GM12878 (cell line): ENCODE data around the gene UQCC2. TPM values are rescaled to one million over a fixed set of nuclear protein-coding genes. Genes with fewer than 3 reads are reported as not detected.

Source experiments
- ATAC-seq: fragments of 200-7000 bp; cut with Tn5 transposase; 3 replicates; pipeline ENCODE4 v1.9.1; 2020; ENCODE audit warnings: mild to moderate bottlenecking, moderate library complexity
- BruUV-seq: library from RNA; stranded (reverse); fragments of 400-500 nt; replicated peaks from 2 replicates; lab custom pipeline; 2021; lab: Mats Ljungman, UMichigan
- CTCF ChIA-PET: fragments of 300-600 bp; sonication (Branson Sonifier 250); formaldehyde crosslinking; extraction: SDS; loops from one replicate; lab custom pipeline; 2021; ENCODE audit warnings: inconsistent platforms; lab: Yijun Ruan, JAX
- POLR2A ChIA-PET: fragments of 350-600 bp; formaldehyde crosslinking; extraction: SDS; loops from one replicate; lab custom pipeline; 2021; ENCODE audit warnings: inconsistent platforms; lab: Charles Lee
- RAD21 ChIA-PET: fragments of 300-600 bp; sonication (Branson Sonifier 250); formaldehyde crosslinking; loops from one replicate; lab custom pipeline; 2023; ENCODE audit warnings: antibody characterized with exemption; ENCODE audit not compliant: unreplicated experiment; lab: Charles Lee
- SMC1A ChIA-PET: fragments of 300-600 bp; sonication (Branson Sonifier 250); formaldehyde crosslinking; loops from one replicate; lab custom pipeline; 2023; ENCODE audit not compliant: unreplicated experiment, uncharacterized antibody; lab: Charles Lee
- DNase-seq: peaks from one replicate; pipeline ENCODE4 v3.0.0-alpha.2; 2011; ENCODE audit warnings: low read depth, low spot score
- FAIRE-seq: peaks from 3 replicates; lab custom pipeline; 2011; peaks lifted over from hg19 to GRCh38; lab: Jason Lieb, UNC
- H2AFZ ChIP-seq: 2 replicates; pipeline ENCODE4 v1.6.0; 2011; ENCODE audit warnings: low read depth, low read length, control low read depth; ENCODE audit not compliant: control insufficient read depth
- H3K27ac ChIP-seq: 2 replicates; pipeline ENCODE4 v1.5.1; 2011; ENCODE audit warnings: control low read depth; ENCODE audit not compliant: control insufficient read depth, insufficient read depth
- H3K27me3 ChIP-seq, 2 experiments: replicated peaks in 1 of 2; 2 replicates each; pipeline versions ENCODE4 v1.6.0 to v1.6.1; 2011; ENCODE audit warnings: low read length in 1 of 2; ENCODE audit not compliant: control insufficient read depth in 2 of 2, insufficient read depth in 2 of 2
- H3K36me3 ChIP-seq, 2 experiments: 2 replicates each; pipeline ENCODE4 v1.5.1; 2011; ENCODE audit warnings: low read length in 1 of 2; ENCODE audit not compliant: control insufficient read depth in 2 of 2, insufficient read depth in 2 of 2
- H3K4me1 ChIP-seq: 2 replicates; pipeline ENCODE4 v1.6.1; 2011; ENCODE audit warnings: mild to moderate bottlenecking, low read length, moderate library complexity, mixed read lengths; ENCODE audit not compliant: control insufficient read depth, insufficient read depth
- H3K4me2 ChIP-seq: 2 replicates; pipeline ENCODE4 v1.6.0; 2011; ENCODE audit warnings: control low read depth; ENCODE audit not compliant: control insufficient read depth, insufficient read depth
- H3K4me3 ChIP-seq: fragments of 200-600 bp; sonication (generic); 2 replicates; pipeline ENCODE4 v1.5.1; 2016
- H3K79me2 ChIP-seq: 2 replicates; pipeline ENCODE4 v1.6.0; 2011; ENCODE audit warnings: low read length; ENCODE audit not compliant: control insufficient read depth, insufficient read depth
- H3K9ac ChIP-seq: 2 replicates; pipeline ENCODE4 v1.8.0; 2011; ENCODE audit warnings: low read length, control low read depth, mixed read lengths; ENCODE audit not compliant: control insufficient read depth, insufficient read depth
- H3K9me3 ChIP-seq: replicated peaks from 3 replicates; pipeline ENCODE4 v1.5.1; 2011; ENCODE audit warnings: mild to moderate bottlenecking, low read length; ENCODE audit not compliant: control insufficient read depth, insufficient read depth
- H4K20me1 ChIP-seq: 2 replicates; pipeline ENCODE4 v1.6.0; 2011; ENCODE audit not compliant: control insufficient read depth, insufficient read depth
- ATF2 ChIP-seq: IDR thresholded peaks from 2 replicates; pipeline ENCODE4 v1.6.1; 2012; ENCODE audit warnings: low read length, inconsistent platforms
- EED ChIP-seq: sonication (generic); IDR thresholded peaks from 2 replicates; pipeline ENCODE4 v1.6.1; 2016; ENCODE audit warnings: antibody characterized with exemption, low read depth
- HCFC1 ChIP-seq: fragments of 150-350 bp; IDR thresholded peaks from 2 replicates; pipeline ENCODE4 v1.6.1; 2014; ENCODE audit warnings: low read length
- PBX3 ChIP-seq: IDR thresholded peaks from 2 replicates; pipeline ENCODE4 v1.6.1; 2011; ENCODE audit warnings: mild to moderate bottlenecking, low read depth, low read length, moderate library complexity; ENCODE audit not compliant: insufficient replicate concordance
- RCOR1 ChIP-seq: conservative IDR thresholded peaks from 2 replicates; pipeline ENCODE4 v1.6.1; 2012; ENCODE audit warnings: low read depth, low read length, improper control_type of control experiment
- TARDBP ChIP-seq: IDR thresholded peaks from 2 replicates; pipeline ENCODE4 v1.6.1; 2016; ENCODE audit warnings: borderline replicate concordance
- WGBS: methylation state at CpG from one replicate; pipeline ENCODE4 v1.1.6; 2016; ENCODE audit warnings: low lambda C conversion rate; ENCODE audit not compliant: insufficient replicate concordance, insufficient coverage; ENCODE audit errors: missing lambda C conversion rate; 5-methylcytosine and 5-hydroxymethylcytosine counted together
- in situ Hi-C: fragments of 300-500 bp; cut with MboI; formaldehyde crosslinking; loops from 9 replicates; pipeline ENCODE4 v1.14.3; 2018; ENCODE audit warnings: mixed read lengths
- intact Hi-C: fragments of 100-400 bp; cut with micrococcal nuclease; formaldehyde crosslinking; loops from one replicate; pipeline ENCODE4 v1.14.2; 2022; ENCODE audit not compliant: unreplicated experiment
- polyA plus RNA-seq, 11 experiments: library from polyadenylated mRNA; depleted of rRNA in 4 of 11; unstranded in 6 of 11; stranded (reverse) in 5 of 11; fragments of >200 nt; fragmentation: Nextera tagmentation in 4 of 11; fragmentation: Illumina TruSeq in 1 of 11; extraction: Ambion mirVana in 4 of 11; extraction: Trizol in 1 of 11; gene quantifications; 1 replicate in 1 of 11; 2 replicates in 10 of 11; pipeline versions ENCODE4 v1.2.1 to v1.2.3, GENCODE V29; 2011 to 2016; ENCODE audit warnings: inconsistent platforms in 2 of 11, missing spikeins in 2 of 11, low read depth in 1 of 11
- total RNA-seq, 4 experiments: library from RNA; depleted of rRNA in 3 of 4; stranded (reverse); fragments of >200 nt in 3 of 4; fragmentation: Illumina TruSeq in 1 of 4; extraction: Trizol in 1 of 4; gene quantifications; 2 replicates each; pipeline versions ENCODE4 v1.2.1 to v1.2.3, GENCODE V29; 2013 to 2021

Gene UQCC2
- total and polyA plus RNA-seq, 10 of the 15 experiments (the other 5 are each of a cell fraction or from before 2014, with no cell fraction given): 40.6 to 478 (median 71.2) TPM

- H3K4me3 ChIP-seq: no peak overlapping the region
- H3K4me2 ChIP-seq: no peak overlapping the region
- no peak overlapping the region for H3K9ac ChIP-seq
- no peaks in the 10 kb centered on the region for H3K36me3 ChIP-seq
- no peaks in the 10 kb centered on the region for H3K4me1 ChIP-seq
- intact Hi-C loops: no loop called here
- FAIRE-seq (no peak), ATAC-seq (no peak), DNase-seq (no peak)
- RAD21 ChIA-PET: no interaction called here
- POLR2A ChIA-PET: no interaction called here
- no peak overlapping the region for H2AFZ ChIP-seq
- peaks cover 0 to 7% of the 10 kb centered on the region in 2 experiments; a peak in 1 of 4 replicates for H3K27me3 ChIP-seq
- H3K27ac ChIP-seq: no peak overlapping the region
- no TSS peak for BruUV-seq
- in situ Hi-C loops: no loop called here
- no peaks in the 10 kb centered on the region for H3K9me3 ChIP-seq
- 54% methylated on average over 10 of the region's 10 CpGs for WGBS
- no peaks in the 10 kb centered on the region for H3K79me2 ChIP-seq
- SMC1A ChIA-PET: no interaction called here
- no peaks in the 10 kb centered on the region; the same call in 1 of the 2 replicates for H4K20me1 ChIP-seq
- TF ChIP-seq EED (no peak), RCOR1 (no peak), ATF2 (no peak), PBX3 (no peak), HCFC1 (no peak), TARDBP (no peak)
- TF ChIP-seq, all 136 proteins: peak for 0
- CTCF ChIA-PET: no interaction called here
Measured at GRCh38 chr6:33730611-33731010, 19.1 kb upstream of the UQCC2 start.
